IMR-90 (cell line): ENCODE data around the gene TUB. TPM values are rescaled to one million over a fixed set of nuclear protein-coding genes. Genes with fewer than 3 reads are reported as not detected.

ENCODE experiments used
- ATAC-seq: fragments of 200-7000 bp; cut with Tn5 transposase; 2 replicates; pipeline ENCODE4 v1.9.1; 2020; ENCODE audit warnings: low read depth, mild to moderate bottlenecking, moderate library complexity
- BruUV-seq: library from RNA; stranded (reverse); fragments of 400-500 nt; replicated peaks from 2 replicates; lab custom pipeline; 2021; lab: Mats Ljungman, UMichigan
- CTCF ChIA-PET: fragments of 300-600 bp; formaldehyde crosslinking; extraction: SDS; loops from one replicate; lab custom pipeline; 2021; ENCODE audit warnings: antibody characterized with exemption; lab: Yijun Ruan, JAX
- POLR2A ChIA-PET: fragments of 300-600 bp; sonication (Branson Sonifier 250); formaldehyde crosslinking; loops from one replicate; lab custom pipeline; 2022; ENCODE audit warnings: antibody characterized with exemption; ENCODE audit not compliant: unreplicated experiment; lab: Charles Lee
- DNase-seq: peaks from one replicate; pipeline ENCODE4 v3.0.0; 2013
- H2AFZ ChIP-seq: replicated peaks from 2 replicates; pipeline ENCODE3; 2013; ENCODE audit warnings: low read length, mild to moderate bottlenecking; ENCODE audit not compliant: poor library complexity
- H2AK5ac ChIP-seq: 2 replicates; pipeline ENCODE4 v1.6.1; 2013; ENCODE audit warnings: low read depth, low read length, inconsistent platforms
- H2AK9ac ChIP-seq: replicated peaks from 2 replicates; pipeline ENCODE3; 2013; ENCODE audit warnings: mild to moderate bottlenecking, low read depth, low read length, moderate library complexity; ENCODE audit not compliant: poor library complexity
- H2BK120ac ChIP-seq: 2 replicates; pipeline ENCODE4 v1.6.1; 2013; ENCODE audit warnings: low read depth, low read length, inconsistent platforms
- H2BK15ac ChIP-seq: 3 replicates; pipeline ENCODE4 v1.6.1; 2013; ENCODE audit warnings: low read depth, low read length, inconsistent platforms
- H2BK20ac ChIP-seq: 2 replicates; pipeline ENCODE4 v1.6.1; 2013; ENCODE audit warnings: low read depth, mild to moderate bottlenecking, inconsistent platforms, low read length, moderate library complexity
- H2BK5ac ChIP-seq: 2 replicates; pipeline ENCODE4 v1.6.1; 2013; ENCODE audit warnings: mild to moderate bottlenecking, low read depth, low read length, inconsistent platforms; ENCODE audit not compliant: poor library complexity, severe bottlenecking
- H3K14ac ChIP-seq: replicated peaks from 2 replicates; pipeline ENCODE4 v1.6.1; 2013; ENCODE audit warnings: low read depth, low read length, inconsistent platforms
- H3K18ac ChIP-seq: 2 replicates; pipeline ENCODE4 v1.6.1; 2013; ENCODE audit warnings: low read depth, low read length, control low read depth
- H3K23ac ChIP-seq: 2 replicates; pipeline ENCODE4 v1.6.1; 2013; ENCODE audit warnings: low read depth, low read length, inconsistent platforms
- H3K27ac ChIP-seq: 2 replicates; pipeline ENCODE4 v1.5.1; 2013; ENCODE audit warnings: mild to moderate bottlenecking, control low read depth, low read length; ENCODE audit not compliant: insufficient read depth
- H3K27me3 ChIP-seq: 2 replicates; pipeline ENCODE4 v1.6.1; 2013; ENCODE audit warnings: low read length; ENCODE audit not compliant: control insufficient read depth, insufficient read depth
- H3K36me3 ChIP-seq: 2 replicates; pipeline ENCODE4 v1.6.1; 2013; ENCODE audit warnings: low read length, mixed read lengths; ENCODE audit not compliant: control insufficient read depth, insufficient read depth
- H3K4ac ChIP-seq: 2 replicates; pipeline ENCODE4 v1.6.1; 2013; ENCODE audit warnings: low read depth, low read length, inconsistent platforms
- H3K4me1 ChIP-seq: 2 replicates; pipeline ENCODE4 v1.6.1; 2013; ENCODE audit warnings: low read length, mixed read lengths; ENCODE audit not compliant: control insufficient read depth, insufficient read depth
- H3K4me2 ChIP-seq: 2 replicates; pipeline ENCODE4 v1.6.1; 2013; ENCODE audit warnings: low read depth, mild to moderate bottlenecking, control low read depth, low read length, moderate library complexity
- H3K4me3 ChIP-seq: 2 replicates; pipeline ENCODE4 v1.5.1; 2013; ENCODE audit warnings: low read depth, mild to moderate bottlenecking, control low read depth, low read length, moderate library complexity; ENCODE audit not compliant: insufficient read depth
- H3K56ac ChIP-seq: 2 replicates; pipeline ENCODE4 v1.6.1; 2013; ENCODE audit warnings: low read length, inconsistent platforms; ENCODE audit not compliant: insufficient read depth; ENCODE audit errors: extremely low read depth
- H3K79me1 ChIP-seq, 2 experiments: 2 replicates each; pipeline ENCODE4 v1.6.1; 2013; ENCODE audit warnings: low read length in 2 of 2, inconsistent platforms in 1 of 2, low read depth in 1 of 2
- H3K9ac ChIP-seq: 2 replicates; pipeline ENCODE4 v1.6.1; 2013; ENCODE audit warnings: low read depth, low read length, control low read depth
- H3K9me1 ChIP-seq: 2 replicates; pipeline ENCODE4 v1.6.1; 2013; ENCODE audit warnings: low read length, inconsistent platforms; ENCODE audit not compliant: insufficient read depth
- H3K9me3 ChIP-seq: 2 replicates; pipeline ENCODE4 v1.6.1; 2013; ENCODE audit warnings: low read length; ENCODE audit not compliant: control insufficient read depth, insufficient read depth
- H4K20me1 ChIP-seq: 2 replicates; pipeline ENCODE4 v1.6.1; 2013; ENCODE audit warnings: low read length, inconsistent platforms; ENCODE audit not compliant: insufficient read depth
- H4K5ac ChIP-seq: 2 replicates; pipeline ENCODE4 v1.6.1; 2013; ENCODE audit warnings: mild to moderate bottlenecking, low read depth, low read length, control low read depth
- H4K8ac ChIP-seq, 2 experiments: 2 replicates each; pipeline ENCODE4 v1.6.1; 2013; ENCODE audit warnings: low read depth in 2 of 2, low read length in 2 of 2, control low read depth in 1 of 2, inconsistent platforms in 1 of 2
- H4K91ac ChIP-seq: 2 replicates; pipeline ENCODE4 v1.6.1; 2013; ENCODE audit warnings: low read depth, low read length, inconsistent platforms; ENCODE audit not compliant: insufficient read depth
- FOS ChIP-seq: fragments of 150-350 bp; IDR thresholded peaks from 2 replicates; pipeline ENCODE4 v1.6.1; 2016; ENCODE audit warnings: low read depth, low read length
- MAFK ChIP-seq: IDR thresholded peaks from 2 replicates; pipeline ENCODE4 v1.6.1; 2012; ENCODE audit warnings: low read depth, low read length, improper control_type of control experiment
- NFE2L2 ChIP-seq: fragments of 150-350 bp; IDR thresholded peaks from 2 replicates; pipeline ENCODE4 v1.6.1; 2016; ENCODE audit warnings: low read depth, mild to moderate bottlenecking, low read length
- RAD21 ChIP-seq: IDR thresholded peaks from 2 replicates; pipeline ENCODE4 v1.6.1; 2012; ENCODE audit warnings: low read length, improper control_type of control experiment
- RCOR1 ChIP-seq: IDR thresholded peaks from 2 replicates; pipeline ENCODE4 v1.6.1; 2012; ENCODE audit warnings: mild to moderate bottlenecking, low read length, improper control_type of control experiment; ENCODE audit not compliant: insufficient replicate concordance
- WGBS, 2 experiments: methylation state at CpG; one replicate each; pipeline versions ENCODE4 v1.1.5 to v1.1.7; 2013; ENCODE audit warnings: missing lambda C conversion rate in 2 of 2; ENCODE audit not compliant: insufficient read length in 1 of 2; ENCODE audit errors: extremely low coverage in 2 of 2; 5-methylcytosine and 5-hydroxymethylcytosine counted together
- dilution Hi-C: fragments of 300-500 bp; cut with HindIII; formaldehyde crosslinking; loops from one replicate; pipeline ENCODE4 v1.14.3; 2018; ENCODE audit warnings: low sequenced_read_pairs; ENCODE audit not compliant: unreplicated experiment
- in situ Hi-C: fragments of 300-500 bp; cut with MboI; formaldehyde crosslinking; loops from 3 replicates; pipeline ENCODE4 v1.14.3; 2019; ENCODE audit warnings: low sequenced_read_pairs, inconsistent platforms, mixed read lengths
- intact Hi-C: fragments of 100-400 bp; cut with micrococcal nuclease; formaldehyde crosslinking; loops from 2 replicates; pipeline ENCODE4 v1.10.0; 2022
- polyA plus RNA-seq, 3 experiments: library from polyadenylated mRNA; depleted of rRNA; stranded (reverse); fragments of >200 nt; gene quantifications; 2 replicates each; pipeline ENCODE4 v1.2.3, GENCODE V29; 2012; ENCODE audit warnings: low replicate concordance in 1 of 3
- total RNA-seq: library from RNA; depleted of rRNA; stranded (reverse); fragments of >200 nt; gene quantifications from 2 replicates; pipeline ENCODE4 v1.2.3, GENCODE V29; 2012
- TF ChIP-seq, protein P1 (sequence below): fragments of 150-350 bp; IDR thresholded peaks from 2 replicates; pipeline ENCODE4 v1.6.1; 2017; ENCODE audit warnings: mild to moderate bottlenecking, antibody characterized with exemption, low read length, low read depth
- TF ChIP-seq, protein P2 (sequence below): fragments of 150-350 bp; IDR thresholded peaks from 2 replicates; pipeline ENCODE4 v1.6.1; 2016; ENCODE audit warnings: low read depth, mild to moderate bottlenecking, low read length, moderate library complexity, borderline replicate concordance

Gene TUB
- total and polyA plus RNA-seq, 2 of the 4 experiments (the other 2 are of a cell fraction): 11.8 to 12.9 TPM

GRCh38 chr11:8103909-8104308 is 22.9 kb downstream of the TUB start:
- Histone ChIP-seq H2AK5ac (no peak overlapping the region), H2BK15ac (no peak overlapping the region), H3K4ac (no peak overlapping the region), H2AFZ (no peak overlapping the region), H3K9ac (no peak overlapping the region), H3K27ac (no peak overlapping the region), H3K9me1 (no peaks in the 10 kb centered on the region; the same call in 1 of the 2 replicates), H3K36me3 (peaks cover 16% of the 10 kb centered on the region), H2AK9ac (no peak overlapping the region), H3K4me1 (no peaks in the 10 kb centered on the region; the same call in 1 of the 2 replicates), H2BK20ac (no peak overlapping the region), H3K18ac (no peak overlapping the region), H4K91ac (no peak overlapping the region), H3K56ac (no peak overlapping the region), H2BK120ac (no peak overlapping the region), H3K9me3 (no peaks in the 10 kb centered on the region), H2BK5ac (no peak overlapping the region), H3K23ac (no peak overlapping the region), H4K8ac (no peak overlapping the region), H3K14ac (no peak overlapping the region), H3K27me3 (no peaks in the 10 kb centered on the region), H4K20me1 (no peaks in the 10 kb centered on the region), H4K5ac (no peak overlapping the region), H3K79me1 (no peaks in the 10 kb centered on the region), H3K4me2 (no peak overlapping the region), H3K4me3 (no peak overlapping the region)
- dilution Hi-C loops (no loop called here), in situ Hi-C loops (no loop called here), intact Hi-C loops (no loop called here)
- ChIA-PET POLR2A (no interaction called here), CTCF (interaction anchor here (0.6 to 1.7 kb wide), 4 partner anchors 14 to 97 kb away, joined by 3 read pairs; no protein-coding TSS in a partner anchor)
- no peak for DNase-seq
- no TSS peak for BruUV-seq
- whole genome bisulfite sequencing, 2 experiments: no CpG with 5 or more reads among the region's 2 CpGs
- TF ChIP-seq RAD21 (no peak), MAFK (no peak), RCOR1 (no peak), FOS (no peak), NFE2L2 (no peak)
- TF ChIP-seq, protein P1, sequence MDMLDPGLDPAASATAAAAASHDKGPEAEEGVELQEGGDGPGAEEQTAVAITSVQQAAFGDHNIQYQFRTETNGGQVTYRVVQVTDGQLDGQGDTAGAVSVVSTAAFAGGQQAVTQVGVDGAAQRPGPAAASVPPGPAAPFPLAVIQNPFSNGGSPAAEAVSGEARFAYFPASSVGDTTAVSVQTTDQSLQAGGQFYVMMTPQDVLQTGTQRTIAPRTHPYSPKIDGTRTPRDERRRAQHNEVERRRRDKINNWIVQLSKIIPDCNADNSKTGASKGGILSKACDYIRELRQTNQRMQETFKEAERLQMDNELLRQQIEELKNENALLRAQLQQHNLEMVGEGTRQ: no peak
- TF ChIP-seq, protein P2, sequence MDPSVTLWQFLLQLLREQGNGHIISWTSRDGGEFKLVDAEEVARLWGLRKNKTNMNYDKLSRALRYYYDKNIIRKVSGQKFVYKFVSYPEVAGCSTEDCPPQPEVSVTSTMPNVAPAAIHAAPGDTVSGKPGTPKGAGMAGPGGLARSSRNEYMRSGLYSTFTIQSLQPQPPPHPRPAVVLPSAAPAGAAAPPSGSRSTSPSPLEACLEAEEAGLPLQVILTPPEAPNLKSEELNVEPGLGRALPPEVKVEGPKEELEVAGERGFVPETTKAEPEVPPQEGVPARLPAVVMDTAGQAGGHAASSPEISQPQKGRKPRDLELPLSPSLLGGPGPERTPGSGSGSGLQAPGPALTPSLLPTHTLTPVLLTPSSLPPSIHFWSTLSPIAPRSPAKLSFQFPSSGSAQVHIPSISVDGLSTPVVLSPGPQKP: no peak
- ATAC-seq: no peak
